GM19395 (cell line): ENCODE measurements around the gene TBX15.
"Not testable (repeated sequence)": the region's sequence is repeated elsewhere in the genome, so short reads cannot be mapped to it uniquely, and the experiment has no call there.

ENCODE experiments used
- ATAC-seq: cut with Tn5 transposase; IDR thresholded peaks from one replicate; pipeline ENCODE4 v1.9.1; 2021; ENCODE audit warnings: mild to moderate bottlenecking, moderate library complexity; ENCODE audit not compliant: unreplicated experiment

Gene TBX15

GRCh38 chr1:118960567-118961136, 27.5 kb downstream of the TBX15 start:
- peak; percentile 15 for ATAC-seq

GRCh38 chr1:118960026-118960561, 28.0 kb downstream of the TBX15 start:
- peak; percentile 95 for ATAC-seq

GRCh38 chr1:118958937-118959631, 29.1 kb downstream of the TBX15 start:
- ATAC-seq, result peak; percentile 8

- ATAC-seq, result no peak
These were observed 30.0 kb downstream of the TBX15 start for GRCh38 chr1:118958140-118958539.

- not testable (repeated sequence) for ATAC-seq
These were observed 30.6 kb downstream of the TBX15 start for GRCh38 chr1:118957579-118957978.

- no peak for ATAC-seq
These were observed 33.7 kb downstream of the TBX15 start for GRCh38 chr1:118954301-118954905.

- ATAC-seq, result no peak
These were observed 36.7 kb downstream of the TBX15 start for GRCh38 chr1:118951270-118951936.

- no peak for ATAC-seq
These were observed 38.8 kb downstream of the TBX15 start for GRCh38 chr1:118949315-118949714.

GRCh38 chr1:118948846-118949245, 39.3 kb downstream of the TBX15 start:
- no peak for ATAC-seq

GRCh38 chr1:118948351-118948750, 39.8 kb downstream of the TBX15 start:
- no peak for ATAC-seq

GRCh38 chr1:118947790-118948189, 40.4 kb downstream of the TBX15 start:
- no peak for ATAC-seq

GRCh38 chr1:118947003-118947765, 41.0 kb downstream of the TBX15 start:
- no peak for ATAC-seq

GRCh38 chr1:118945489-118945888, 42.7 kb downstream of the TBX15 start:
- ATAC-seq, result no peak

GRCh38 chr1:118944546-118944945, 43.6 kb downstream of the TBX15 start:
- ATAC-seq, result no peak

GRCh38 chr1:118944133-118944532, 44.0 kb downstream of the TBX15 start:
- ATAC-seq, result no peak

- no peak for ATAC-seq
These were observed 47.2 kb downstream of the TBX15 start for GRCh38 chr1:118940957-118941356.

- ATAC-seq, result no peak
These were observed 50.6 kb downstream of the TBX15 start for GRCh38 chr1:118937413-118938072.

GRCh38 chr1:118934706-118935105, 53.4 kb downstream of the TBX15 start:
- ATAC-seq, result no peak

GRCh38 chr1:118933051-118933781, 54.9 kb downstream of the TBX15 start:
- no peak for ATAC-seq

- no peak for ATAC-seq
These were observed 56.3 kb downstream of the TBX15 start for GRCh38 chr1:118931876-118932275.
